Stomach (tissue), 9 donors: Measurements from ENCODE around the gene CT47C1. TPM values are rescaled to one million over a fixed set of nuclear protein-coding genes. Genes with fewer than 3 reads are reported as not detected.
A peak's percentile ranks its signal among the peaks of the same experiment; 100 is the strongest.

Experiments used
- DNase-seq, 2 donors: peaks; one replicate each; pipeline versions ENCODE4 v3.0.0 to v3.0.0-alpha.2; 2013 to 2019
- H3K27ac ChIP-seq, 5 donors: fragments of 200-600 bp in 4 of 5; sonication (generic) in 4 of 5; one replicate each; pipeline ENCODE4 v1.5.1; 2013 to 2019; ENCODE audit warnings: mild to moderate bottlenecking in 1 of 5, moderate library complexity in 1 of 5
- H3K27me3 ChIP-seq, 3 donors: fragments of 200-600 bp; sonication (generic); one replicate each; pipeline ENCODE4 v1.5.1; 2017 to 2019; ENCODE audit warnings: mixed run types in 1 of 3
- H3K36me3 ChIP-seq, 4 donors: fragments of 200-600 bp; sonication (generic); 1 replicate in 3 of 4; 2 replicates in 1 of 4; pipeline ENCODE4 v1.5.1; 2016 to 2019
- H3K4me1 ChIP-seq, 4 donors: fragments of 200-600 bp; sonication (generic); one replicate each; pipeline ENCODE4 v1.5.1; 2016 to 2019
- H3K4me3 ChIP-seq, 4 donors: fragments of 200-600 bp; sonication (generic) in 3 of 4; one replicate each; pipeline ENCODE4 v1.5.1; 2016 to 2019; ENCODE audit warnings: mild to moderate bottlenecking in 1 of 4
- H3K9me3 ChIP-seq, 4 donors: fragments of 200-600 bp; sonication (generic); one replicate each; pipeline ENCODE4 v1.5.1; 2016 to 2019
- EP300 ChIP-seq: sonication (generic); formaldehyde crosslinking; IDR thresholded peaks from one replicate; pipeline ENCODE4 v1.6.1; 2017; ENCODE audit warnings: antibody characterized with exemption
- POLR2A ChIP-seq, 4 donors: fragments of 450-650 bp; IDR thresholded peaks; one replicate each; pipeline ENCODE4 v1.6.1; 2016; ENCODE audit warnings: antibody characterized with exemption in 4 of 4, control low read depth in 2 of 4, mild to moderate bottlenecking in 1 of 4, moderate library complexity in 1 of 4
- POLR2AphosphoS5 ChIP-seq, 3 donors: sonication (generic); formaldehyde crosslinking; IDR thresholded peaks; one replicate each; pipeline ENCODE4 v1.6.1; 2016; ENCODE audit warnings: antibody characterized with exemption in 3 of 3
- WGBS, 5 donors: extraction: QIAGEN DNeasy Blood & Tissue Kit in 3 of 5; methylation state at CpG; one replicate each; pipeline versions ENCODE4 v1.1.5 to v1.1.7; 2013 to 2018; 5-methylcytosine and 5-hydroxymethylcytosine counted together
- intact Hi-C: fragments of 100-400 bp; cut with DNase I; formaldehyde crosslinking; loops from one replicate; pipeline ENCODE4 v1.15.1; 2023; ENCODE audit warnings: low total_unique reads
- polyA plus RNA-seq, 3 donors: library from polyadenylated mRNA; stranded (reverse); fragments of 200-250 nt; gene quantifications; one replicate each; pipeline ENCODE4 v1.2.3, GENCODE V29; 2013
- total RNA-seq, 5 donors: library from RNA; depleted of rRNA; stranded (reverse); fragments of >200 nt; gene quantifications; one replicate each; pipeline versions ENCODE4 v1.1.0 to v1.2.3, GENCODE V29; 2014 to 2016
- TF ChIP-seq, protein P1 (sequence below), 7 experiments: fragments of 450-650 bp in 4 of 7; fragments of 200-600 bp in 3 of 7; sonication (generic) in 3 of 7; IDR thresholded peaks; one replicate each; pipeline ENCODE4 v1.5.1; 2016 to 2019; ENCODE audit warnings: antibody characterized with exemption in 7 of 7, control low read depth in 2 of 7, mild to moderate bottlenecking in 1 of 7
- donor health status: healthy with polysubstance abuse.
- donor health status: Bipolar disorder and iron deficiency.
- donor health status: healthy.

CT47C1 gene
- total and polyA plus RNA-seq, 8 donors = not detected

DNA sequence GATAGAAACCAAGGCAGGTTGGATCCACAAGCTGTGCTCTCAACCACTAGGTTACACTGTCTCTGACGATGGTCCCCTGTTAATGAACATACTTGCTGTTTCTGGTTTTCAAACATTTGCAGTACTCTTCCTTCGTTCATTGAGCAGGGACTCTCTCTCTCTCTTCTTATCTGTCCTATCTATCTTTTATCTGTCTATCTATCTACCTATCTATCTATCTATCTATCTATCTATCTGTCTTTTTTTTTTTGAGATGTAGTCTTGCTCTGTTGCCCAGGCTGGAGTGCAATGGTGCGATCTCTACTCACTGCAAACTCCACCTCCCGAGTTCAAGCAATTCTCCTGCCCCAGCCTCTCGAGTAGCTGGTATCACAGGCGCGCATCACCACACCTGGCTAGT, 9.4 kb upstream of the CT47C1 start:
- 83 to 94% (median 89%) methylated on average over 7 of the region's 7 CpGs for WGBS, 5 donors
- TF ChIP-seq POLR2AphosphoS5 (IDR thresholded peaks at IDR 0.05) = no peak
- TF ChIP-seq, protein P1, sequence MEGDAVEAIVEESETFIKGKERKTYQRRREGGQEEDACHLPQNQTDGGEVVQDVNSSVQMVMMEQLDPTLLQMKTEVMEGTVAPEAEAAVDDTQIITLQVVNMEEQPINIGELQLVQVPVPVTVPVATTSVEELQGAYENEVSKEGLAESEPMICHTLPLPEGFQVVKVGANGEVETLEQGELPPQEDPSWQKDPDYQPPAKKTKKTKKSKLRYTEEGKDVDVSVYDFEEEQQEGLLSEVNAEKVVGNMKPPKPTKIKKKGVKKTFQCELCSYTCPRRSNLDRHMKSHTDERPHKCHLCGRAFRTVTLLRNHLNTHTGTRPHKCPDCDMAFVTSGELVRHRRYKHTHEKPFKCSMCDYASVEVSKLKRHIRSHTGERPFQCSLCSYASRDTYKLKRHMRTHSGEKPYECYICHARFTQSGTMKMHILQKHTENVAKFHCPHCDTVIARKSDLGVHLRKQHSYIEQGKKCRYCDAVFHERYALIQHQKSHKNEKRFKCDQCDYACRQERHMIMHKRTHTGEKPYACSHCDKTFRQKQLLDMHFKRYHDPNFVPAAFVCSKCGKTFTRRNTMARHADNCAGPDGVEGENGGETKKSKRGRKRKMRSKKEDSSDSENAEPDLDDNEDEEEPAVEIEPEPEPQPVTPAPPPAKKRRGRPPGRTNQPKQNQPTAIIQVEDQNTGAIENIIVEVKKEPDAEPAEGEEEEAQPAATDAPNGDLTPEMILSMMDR (IDR thresholded peaks at IDR 0.05) = no peak
- no peak for TF ChIP-seq EP300
- no peak for TF ChIP-seq POLR2A (IDR thresholded peaks at IDR 0.05)
- H3K4me3 ChIP-seq = no peak overlapping the region
- no peak overlapping the region for H3K27ac ChIP-seq
- H3K27me3 ChIP-seq = peaks cover 0 to 11% (median 0%) of the 10 kb centered on the region in 3 donors
- H3K9me3 ChIP-seq = no peaks in the 10 kb centered on the region
- DNase-seq = no peak
- intact Hi-C loops = no loop called here
- H3K36me3 ChIP-seq = no peaks in the 10 kb centered on the region
- H3K4me1 ChIP-seq = peaks cover 0 to 4% (median 0%) of the 10 kb centered on the region in 4 donors

DNA sequence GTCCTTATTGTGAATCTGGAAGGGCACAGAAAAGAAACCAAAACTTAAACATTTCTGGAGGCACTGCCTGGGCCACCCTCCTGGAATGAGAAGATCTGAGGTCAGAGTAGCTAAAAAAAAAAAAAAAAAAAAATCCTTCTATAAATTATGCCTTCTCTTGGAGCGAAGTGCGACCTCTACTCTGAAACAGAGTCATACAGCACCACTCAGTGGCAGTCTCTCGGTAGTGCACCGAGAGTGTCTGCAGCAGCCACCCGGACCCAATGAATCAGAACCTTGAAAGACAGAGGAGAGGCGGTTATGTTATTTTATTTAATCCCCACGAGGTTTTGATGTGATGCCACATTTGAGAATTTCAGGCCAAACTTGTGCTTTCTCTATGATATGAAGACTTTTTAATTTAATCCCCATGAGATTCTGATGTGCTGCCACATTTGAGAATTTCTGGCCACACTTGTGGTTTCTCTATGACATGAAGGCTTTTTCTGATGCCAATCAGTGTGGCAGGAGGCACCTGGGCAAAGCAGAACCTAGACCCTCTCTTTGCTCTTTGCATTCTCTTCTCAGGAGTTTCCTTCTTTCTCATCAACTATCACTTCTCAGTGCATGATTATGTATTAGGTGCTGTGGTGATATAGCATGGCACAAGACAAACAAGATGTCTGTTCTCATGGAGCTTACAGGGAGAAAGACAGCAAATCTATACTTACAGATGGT, 5.6 kb upstream of the CT47C1 start:
- H3K36me3 ChIP-seq = no peaks in the 10 kb centered on the region
- intact Hi-C loops = loop anchor here (5.0 kb wide), 1 partner anchor 220 kb away; no protein-coding TSS in a partner anchor
- 0 to 5% (median 3%) methylated on average over 7 of the region's 7 CpGs for WGBS, 5 donors

DNA sequence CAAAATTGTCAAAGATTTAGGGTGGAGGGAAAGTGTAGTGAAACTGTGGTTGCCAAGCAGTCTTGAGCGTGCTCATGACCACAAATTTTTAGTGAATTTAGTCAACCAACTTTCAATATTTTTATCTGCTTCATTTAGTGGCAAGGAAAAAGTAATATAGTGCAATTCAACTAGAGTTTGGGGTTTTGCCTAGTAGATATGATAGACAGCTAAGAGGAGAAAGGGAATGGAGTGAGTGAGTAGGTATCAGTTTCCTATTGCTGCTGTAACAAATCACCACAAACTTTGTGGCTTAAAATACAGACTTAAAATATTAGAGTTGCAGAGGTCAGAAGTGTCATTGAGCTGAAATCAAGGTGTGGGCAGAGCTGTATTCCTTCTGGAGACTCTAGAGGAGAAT, 3.7 kb upstream of the CT47C1 start:
- Histone ChIP-seq H3K4me3 (no peak overlapping the region), H3K27ac (no peak overlapping the region), H3K9me3 (peaks cover 0 to 5% (median 0%) of the 10 kb centered on the region in 4 donors), H3K36me3 (no peaks in the 10 kb centered on the region), H3K4me1 (no peaks in the 10 kb centered on the region), H3K27me3 (peaks cover 0 to 17% (median 0%) of the 10 kb centered on the region in 3 donors)
- DNase-seq = no peak
- whole genome bisulfite sequencing, 5 donors = 63 to 89% (median 79%) methylated on average over 1 of the region's 1 CpG
- intact Hi-C loops = loop anchor here (5.0 kb wide), 1 partner anchor 222 kb away; no protein-coding TSS in a partner anchor
- TF ChIP-seq POLR2A (IDR thresholded peaks at IDR 0.05) (no peak), POLR2AphosphoS5 (IDR thresholded peaks at IDR 0.05) (no peak), EP300 (no peak)
- TF ChIP-seq, protein P1 (IDR thresholded peaks at IDR 0.05) = no peak

More for the DNA sequence above, 5.6 kb upstream of the CT47C1 start:
- Histone ChIP-seq H3K4me1 (peaks cover 0 to 4% (median 0%) of the 10 kb centered on the region in 4 donors), H3K27ac (no peak overlapping the region), H3K4me3 (no peak overlapping the region), H3K9me3 (peaks cover 0 to 5% (median 0%) of the 10 kb centered on the region in 4 donors), H3K27me3 (peaks cover 0 to 17% (median 0%) of the 10 kb centered on the region in 3 donors)
- no peak for TF ChIP-seq POLR2AphosphoS5 (IDR thresholded peaks at IDR 0.05)
- TF ChIP-seq EP300 = no peak
- no peak for TF ChIP-seq POLR2A (IDR thresholded peaks at IDR 0.05)
- TF ChIP-seq, protein P1 (IDR thresholded peaks at IDR 0.05) = peak in 5 of 7 experiments; percentile 36 to 58 (median 41)
- peak; percentile 57 to 78 for DNase-seq

DNA sequence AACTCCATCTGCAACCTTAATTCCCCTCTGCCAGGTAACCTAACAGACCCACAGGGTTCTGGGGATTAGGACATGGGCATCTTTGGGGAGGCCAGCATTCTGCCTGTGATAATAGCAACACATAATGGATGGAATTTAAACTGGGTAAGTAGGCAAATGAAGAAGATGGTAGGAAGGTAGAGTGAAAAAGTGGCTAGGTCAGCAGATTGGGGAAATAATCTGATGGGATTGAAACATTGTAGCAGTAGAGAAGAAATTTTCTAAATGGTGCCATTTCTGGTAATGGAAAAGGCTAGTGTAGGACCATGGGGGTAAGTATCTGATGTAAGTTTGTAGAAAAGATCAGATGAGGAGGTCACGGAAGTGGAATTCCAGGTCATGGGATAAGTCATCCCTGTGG, 3.0 kb upstream of the CT47C1 start:
- intact Hi-C loops = loop anchor here (5.0 kb wide), 1 partner anchor 222 kb away; no protein-coding TSS in a partner anchor
- Histone ChIP-seq H3K4me1 (no peaks in the 10 kb centered on the region), H3K27ac (no peak overlapping the region), H3K36me3 (no peaks in the 10 kb centered on the region), H3K9me3 (peaks cover 0 to 5% (median 0%) of the 10 kb centered on the region in 4 donors), H3K27me3 (peaks cover 0 to 17% (median 0%) of the 10 kb centered on the region in 3 donors), H3K4me3 (no peak overlapping the region)
- no peak for DNase-seq
- 88 to 100% (median 91%) methylated on average over 1 of the region's 1 CpG for WGBS, 5 donors
- TF ChIP-seq, protein P1 (IDR thresholded peaks at IDR 0.05) = no peak
- TF ChIP-seq POLR2AphosphoS5 (IDR thresholded peaks at IDR 0.05) (no peak), POLR2A (IDR thresholded peaks at IDR 0.05) (no peak), EP300 (no peak)
